HG02588 (cell line): Measurements from ENCODE around the gene GFOD2.
A peak's percentile ranks its signal among the peaks of the same experiment; 100 is the strongest.

Source experiments
- ATAC-seq: cut with Tn5 transposase; IDR thresholded peaks from one replicate; pipeline ENCODE4 v1.9.1; 2021; ENCODE audit warnings: mild to moderate bottlenecking, moderate library complexity; ENCODE audit not compliant: unreplicated experiment

The GFOD2 gene

DNA sequence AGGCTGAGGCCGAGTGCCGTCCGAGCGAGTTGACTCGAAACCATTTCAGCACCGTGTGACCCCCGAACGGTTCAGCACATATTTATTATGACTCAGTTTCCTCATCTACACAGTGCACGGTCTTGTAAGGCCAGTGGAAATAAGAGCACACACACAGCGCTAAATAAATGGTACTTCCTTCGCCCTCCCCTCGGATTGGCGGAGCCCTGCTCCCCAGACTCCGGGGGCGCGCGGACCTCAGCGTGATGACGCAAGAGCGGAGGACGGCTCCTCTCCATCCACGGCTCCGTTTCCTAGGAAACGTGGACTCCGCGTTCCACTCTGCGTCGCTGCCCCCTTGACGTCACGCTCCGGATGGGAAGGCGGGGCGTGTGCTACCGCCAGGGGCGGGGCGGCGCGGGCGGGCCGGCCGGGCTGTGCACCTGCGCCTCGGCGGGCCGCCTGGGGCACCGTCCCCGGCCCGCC is 58.5 kb downstream of the GFOD2 start, which contains the start of gene PARD6A:
TSS of gene PARD6A (plus strand) at position 397 of the 465 bp plus-strand sequence. CDS start 79 bp downstream, outside the sequence.
- ATAC-seq, result peak; percentile 72

DNA sequence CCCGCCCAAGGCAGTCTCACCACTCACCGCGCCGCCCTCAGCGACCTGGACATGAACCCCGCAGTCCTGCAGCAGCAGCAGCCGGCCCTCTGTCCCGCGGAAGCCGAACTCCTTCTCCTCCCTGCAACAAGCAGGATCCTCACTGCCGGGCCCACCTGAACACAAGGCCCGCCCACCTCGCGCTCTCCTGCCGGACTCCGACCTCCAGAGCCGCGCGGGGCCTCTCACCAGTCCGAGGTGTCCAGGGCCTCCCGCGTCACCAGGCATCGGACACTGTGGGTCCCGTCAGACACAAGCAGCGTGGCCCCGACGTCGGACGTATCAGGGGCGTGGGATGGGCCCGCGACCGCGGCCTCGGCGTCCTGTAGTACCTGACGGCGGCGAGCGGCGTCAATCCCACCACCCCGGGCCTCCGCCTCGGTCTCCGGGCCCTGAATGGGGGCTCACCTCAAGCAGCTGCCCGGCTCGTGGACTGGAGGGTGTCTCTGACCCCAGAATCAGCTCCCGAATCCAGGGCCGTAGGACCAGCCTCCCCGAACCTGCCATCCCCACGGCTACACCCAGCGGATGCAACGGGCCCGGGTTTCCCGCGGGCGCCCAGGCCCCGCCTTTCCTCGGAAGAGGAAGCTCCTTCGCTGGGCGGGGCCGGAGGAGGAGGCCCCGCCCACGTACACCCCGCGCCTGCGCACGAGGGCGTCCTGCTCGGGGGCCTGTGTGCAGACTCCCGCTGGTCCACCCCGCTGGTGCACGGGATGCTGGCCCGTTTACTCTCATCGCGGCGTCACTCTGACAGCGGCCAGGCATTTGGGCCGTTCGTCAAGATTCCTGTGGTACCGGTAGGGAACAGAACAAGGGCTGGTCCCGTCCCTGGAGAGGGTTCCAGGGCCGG is 59.2 kb downstream of the GFOD2 start, which contains the start of gene ACD:
TSS of gene ACD (minus strand) at position 586 of the 889 bp plus-strand sequence. CDS start at position 546, 40 bp downstream.
- ATAC-seq, result peak; percentile 41

DNA sequence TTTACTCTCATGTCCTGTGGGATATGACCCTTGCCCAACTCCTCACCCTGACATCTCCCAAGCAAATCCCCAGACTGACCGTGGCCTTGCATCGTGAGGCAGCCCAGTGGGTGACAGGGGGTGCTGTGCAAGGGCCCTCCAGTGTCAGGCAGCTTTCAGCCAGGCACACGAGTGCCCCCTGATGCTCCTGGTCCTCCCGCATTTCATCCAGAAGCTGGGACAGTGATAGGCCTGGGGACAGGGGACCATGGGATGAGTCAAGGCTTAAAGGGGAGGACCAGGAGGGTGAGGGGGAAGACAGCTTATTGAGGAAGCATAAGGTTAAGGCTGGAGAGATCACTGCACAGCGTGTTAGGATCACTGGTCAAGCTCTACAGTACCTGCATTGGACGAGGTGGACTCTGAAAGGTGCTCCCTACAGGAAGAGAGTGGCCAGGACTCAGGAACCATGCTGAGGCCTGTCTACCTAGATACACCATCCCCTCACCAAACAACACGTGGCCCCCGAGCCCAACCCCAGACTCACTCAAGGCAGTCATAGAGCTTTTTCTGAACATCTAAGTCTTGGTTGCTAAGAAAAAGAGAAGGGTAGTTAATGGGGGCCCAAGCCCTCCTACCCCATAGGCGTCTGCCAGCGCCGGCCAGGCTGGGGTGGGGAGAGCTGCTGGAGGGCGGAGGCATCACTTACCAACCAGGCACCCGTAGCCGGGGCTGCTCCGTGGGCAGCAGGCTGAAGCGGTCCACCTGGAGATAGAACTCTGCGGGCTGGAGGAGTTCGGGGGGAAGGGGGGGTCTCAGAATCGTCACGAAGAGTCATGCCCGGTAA is 60.1 kb downstream of the GFOD2 start:
- ATAC-seq, result no peak

DNA sequence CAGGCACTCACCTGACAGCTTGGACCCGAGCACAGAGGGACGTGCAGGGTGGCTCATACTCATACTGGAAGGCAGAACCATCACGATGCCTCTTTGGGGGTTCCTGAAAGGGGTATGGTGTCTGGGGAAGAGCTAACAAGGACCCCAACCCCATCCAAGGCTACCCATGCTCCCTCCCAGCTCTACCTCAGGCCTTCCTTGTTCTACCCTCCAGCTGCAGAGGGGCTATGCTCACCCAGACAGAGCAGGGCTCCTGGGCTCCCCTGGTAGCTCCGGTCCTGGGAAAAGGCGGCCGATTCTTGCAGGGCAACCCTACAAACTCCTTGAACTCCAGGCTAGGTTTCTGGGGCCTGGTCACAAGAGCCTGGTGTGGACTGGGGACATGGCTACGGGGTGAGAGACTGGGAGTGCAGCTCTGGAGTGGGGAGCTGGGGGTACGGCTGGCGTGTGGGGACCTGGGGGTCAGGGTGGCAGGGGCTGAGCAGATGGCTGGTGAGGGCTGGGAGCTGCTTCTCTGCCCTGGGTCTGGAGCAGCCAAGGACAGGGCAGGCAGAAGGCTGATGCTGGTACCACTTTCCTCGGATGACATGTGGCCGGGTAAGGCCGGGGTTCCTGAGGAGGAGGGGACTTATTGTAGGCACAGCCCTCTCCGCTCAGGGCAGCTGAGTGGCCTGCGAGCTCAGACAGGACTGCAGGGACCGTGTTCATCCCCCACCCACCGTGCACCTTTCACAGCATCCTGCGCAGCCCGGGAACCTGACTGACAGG is 61.2 kb downstream of the GFOD2 start:
- ATAC-seq, result no peak

DNA sequence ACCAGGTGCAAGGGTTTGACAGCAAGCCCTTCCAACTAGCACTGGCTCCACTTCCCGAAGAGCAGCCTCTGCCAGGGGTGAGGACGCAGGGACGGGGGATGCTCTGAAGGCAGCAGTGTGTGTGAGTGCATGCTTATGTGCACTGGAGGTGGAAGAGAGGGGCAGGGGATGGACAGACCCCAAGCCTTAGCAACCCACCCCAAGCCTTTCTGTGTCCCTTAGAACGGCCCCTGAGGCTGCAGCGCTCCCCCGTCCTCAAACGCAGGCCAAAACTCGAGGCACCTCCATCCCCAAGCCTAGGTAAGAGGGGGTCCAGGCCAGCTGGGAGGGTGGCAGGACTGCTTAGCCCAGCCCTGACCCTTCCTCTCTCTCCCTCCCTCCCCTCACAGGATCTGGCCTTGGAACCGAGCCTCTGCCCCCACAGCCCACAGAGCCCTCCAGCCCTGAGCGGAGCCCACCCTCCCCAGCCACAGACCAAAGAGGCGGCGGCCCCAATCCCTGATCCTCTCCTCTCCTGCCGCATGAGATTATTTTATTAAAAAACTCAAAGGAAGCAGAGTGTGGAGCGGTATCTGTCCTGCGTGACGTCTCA is 62.0 kb downstream of the GFOD2 start:
- no peak for ATAC-seq

DNA sequence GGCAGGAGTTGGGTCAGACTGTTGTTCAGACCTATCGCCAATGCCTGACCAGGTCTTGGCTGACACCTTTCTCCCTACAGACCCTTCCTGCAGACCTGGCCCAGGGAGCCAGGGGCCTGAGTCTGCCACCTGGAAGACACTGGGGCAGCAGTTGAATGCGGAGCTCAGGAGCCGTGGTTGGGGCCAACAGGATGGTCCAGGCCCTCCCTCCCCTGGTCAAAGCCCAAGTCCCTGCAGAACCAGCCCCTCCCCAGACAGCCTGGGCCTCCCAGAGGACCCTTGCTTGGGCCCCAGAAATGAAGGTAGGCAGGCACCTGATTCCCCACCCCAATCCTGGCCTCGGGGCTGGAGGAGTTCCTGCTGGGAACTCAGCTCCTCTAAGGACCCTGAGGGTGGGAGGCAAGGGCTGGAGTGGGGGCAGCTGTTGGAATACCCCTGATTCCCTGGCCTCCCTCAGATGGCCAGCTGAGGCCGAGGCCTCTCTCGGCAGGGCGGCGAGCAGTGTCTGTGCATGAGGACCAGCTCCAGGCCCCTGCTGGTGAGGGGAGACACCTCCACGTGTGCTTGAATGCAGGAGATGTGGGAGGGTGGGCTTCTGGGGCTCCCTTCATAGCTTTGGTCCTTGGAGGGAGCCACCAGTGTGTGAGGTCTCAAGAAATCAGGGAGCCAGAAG is 62.6 kb downstream of the GFOD2 start:
- ATAC-seq, result no peak

DNA sequence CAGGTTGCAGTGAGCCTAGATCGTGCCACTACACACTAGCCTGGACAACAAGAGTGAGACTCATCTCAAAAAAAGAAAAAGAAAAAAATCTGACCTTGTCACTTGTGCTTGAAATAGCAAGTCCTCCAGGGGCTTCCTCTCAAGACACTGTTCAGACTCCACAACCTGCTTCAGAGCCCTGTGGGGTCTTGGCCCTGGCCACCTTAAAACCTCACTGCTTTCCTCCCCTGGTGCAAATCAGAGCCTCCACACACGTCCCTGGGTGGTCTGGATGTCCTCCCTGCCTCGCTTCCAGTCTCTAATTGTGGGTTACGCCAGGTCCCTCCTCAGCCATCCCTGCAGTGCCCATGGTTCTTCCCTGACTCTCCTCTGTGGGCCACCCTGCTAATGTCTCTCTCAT is 63.8 kb downstream of the GFOD2 start:
- no peak for ATAC-seq

DNA sequence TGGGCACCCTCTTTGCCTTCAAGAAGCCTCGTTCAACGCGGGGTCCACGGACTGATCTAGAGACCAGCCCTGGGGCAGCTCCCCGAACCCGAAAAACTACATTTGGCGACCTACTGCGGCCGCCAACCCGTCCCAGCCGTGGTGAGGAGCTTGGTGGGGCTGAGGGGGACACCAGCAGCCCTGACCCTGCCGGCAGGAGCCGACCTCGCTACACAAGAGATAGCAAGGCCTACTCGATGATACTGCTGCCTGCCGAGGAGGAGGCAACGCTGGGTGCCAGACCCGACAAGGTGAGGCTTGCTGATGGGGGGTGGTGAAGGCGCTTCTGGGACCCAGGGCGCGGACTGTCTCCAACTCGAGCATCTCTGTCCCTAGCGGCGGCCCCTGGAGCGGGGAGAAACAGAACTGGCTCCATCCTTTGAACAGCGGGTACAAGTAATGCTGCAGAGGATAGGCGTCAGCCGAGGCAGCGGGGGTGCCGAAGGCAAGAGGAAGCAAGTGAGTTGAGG is 64.7 kb downstream of the GFOD2 start:
- no peak for ATAC-seq

DNA sequence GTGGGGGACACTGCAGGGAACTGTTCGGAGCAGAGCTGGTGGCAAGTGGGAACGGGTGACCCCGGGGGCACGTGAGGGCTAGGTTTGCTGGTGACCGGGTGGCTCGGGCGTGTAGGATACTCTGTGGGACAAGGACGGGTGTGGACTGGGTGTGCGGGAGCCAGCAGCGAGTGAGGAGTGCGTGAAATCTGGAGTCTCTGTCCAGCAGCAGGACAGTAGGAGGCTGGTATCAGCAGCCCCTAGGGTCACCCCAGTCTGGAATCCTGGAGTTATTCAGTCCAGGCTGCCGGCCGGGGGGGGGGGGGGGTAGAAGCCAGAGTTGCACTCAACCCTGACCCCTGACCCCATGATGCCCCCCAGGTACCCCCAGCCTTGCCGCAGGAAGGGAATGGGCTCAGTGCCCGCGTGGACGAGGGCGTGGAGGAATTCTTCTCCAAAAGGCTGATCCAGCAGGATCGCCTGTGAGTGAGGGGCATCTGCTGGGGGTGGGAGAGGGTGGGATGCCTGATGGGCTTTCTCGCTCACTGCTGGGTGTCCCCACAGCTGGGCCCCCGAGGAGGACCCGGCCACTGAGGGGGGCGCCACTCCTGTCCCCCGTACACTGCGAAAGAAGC is 65.2 kb downstream of the GFOD2 start:
- ATAC-seq, result no peak

DNA sequence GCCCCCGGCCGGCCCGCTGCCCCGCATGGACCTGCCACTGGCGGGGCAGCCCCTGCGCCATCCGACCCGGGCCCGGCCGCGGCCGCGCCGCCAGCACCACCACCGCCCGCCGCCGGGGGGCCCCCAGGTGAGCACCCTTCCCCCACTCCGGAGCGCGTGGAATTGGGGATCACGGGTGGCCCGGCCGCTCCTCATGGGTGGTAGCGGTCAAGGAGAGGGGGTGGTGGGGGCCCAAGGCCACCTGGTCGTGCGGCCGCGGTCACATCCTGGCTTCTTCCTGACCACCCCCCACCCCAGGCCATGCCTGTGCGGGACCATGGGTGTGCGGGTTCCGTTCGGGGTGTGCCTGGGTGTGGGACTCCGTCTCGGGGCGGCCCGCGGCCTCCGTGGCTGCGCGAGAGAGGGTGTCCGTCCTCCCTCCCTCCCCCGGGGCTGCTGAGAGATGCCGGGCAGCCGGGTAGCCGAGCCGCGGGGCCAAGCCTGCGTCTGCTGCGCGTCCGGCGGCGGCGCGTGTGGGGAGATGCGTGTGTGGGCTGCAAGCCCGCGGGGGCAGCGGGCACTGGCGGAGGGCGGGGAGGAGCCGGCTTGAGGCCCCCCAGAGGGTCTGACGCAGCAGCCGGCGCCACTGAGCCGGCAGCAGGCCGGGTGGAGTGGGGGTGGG is 65.9 kb downstream of the GFOD2 start:
- ATAC-seq, result no peak

DNA sequence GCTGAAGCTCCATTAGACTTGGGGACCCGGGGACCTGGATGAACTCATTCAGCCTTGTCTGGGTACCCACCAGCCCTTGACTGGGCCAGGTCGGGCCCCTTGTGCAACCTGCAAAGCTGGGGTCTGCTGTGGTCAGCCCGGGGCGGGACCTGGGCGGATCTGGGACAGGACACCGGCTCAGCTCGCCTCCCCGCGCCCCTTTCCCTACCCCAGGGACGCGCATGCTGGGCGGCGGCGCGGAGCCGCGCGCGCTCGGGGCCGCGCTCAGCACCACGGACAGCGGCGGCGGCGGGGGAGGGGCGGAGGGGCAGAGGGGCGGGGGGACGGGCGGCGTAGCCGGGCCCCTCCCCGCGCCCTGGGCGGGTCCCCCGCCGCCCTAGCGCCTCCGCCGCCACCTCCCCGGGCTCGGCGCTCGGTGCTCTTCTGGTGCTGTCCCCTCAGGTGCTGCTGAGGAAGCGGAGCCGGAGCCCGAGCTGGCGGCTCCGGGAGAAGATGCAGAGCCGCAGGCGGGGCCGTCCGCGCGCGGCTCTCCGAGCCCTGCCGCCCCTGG is 66.5 kb downstream of the GFOD2 start:
- ATAC-seq, result no peak

DNA sequence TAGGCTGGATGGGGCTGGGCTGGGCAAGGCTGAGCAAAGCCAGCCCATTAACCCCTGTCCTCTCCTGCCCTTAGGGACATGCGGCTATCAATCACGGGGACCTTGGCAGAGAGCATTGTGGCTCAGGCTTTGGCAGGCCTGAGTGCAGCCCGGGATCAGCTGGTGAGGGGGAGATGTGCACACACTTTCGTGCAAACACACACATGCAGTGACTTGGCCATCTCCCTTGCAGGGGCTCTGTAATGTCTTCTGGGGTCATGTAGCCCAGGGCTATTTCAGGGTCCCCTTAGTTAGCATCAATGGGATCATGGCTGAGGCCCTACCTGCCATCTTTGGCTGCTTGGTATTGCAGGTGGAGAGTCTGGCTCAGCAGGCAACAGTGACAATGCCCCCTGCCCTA is 67.3 kb downstream of the GFOD2 start:
- ATAC-seq, result no peak

DNA sequence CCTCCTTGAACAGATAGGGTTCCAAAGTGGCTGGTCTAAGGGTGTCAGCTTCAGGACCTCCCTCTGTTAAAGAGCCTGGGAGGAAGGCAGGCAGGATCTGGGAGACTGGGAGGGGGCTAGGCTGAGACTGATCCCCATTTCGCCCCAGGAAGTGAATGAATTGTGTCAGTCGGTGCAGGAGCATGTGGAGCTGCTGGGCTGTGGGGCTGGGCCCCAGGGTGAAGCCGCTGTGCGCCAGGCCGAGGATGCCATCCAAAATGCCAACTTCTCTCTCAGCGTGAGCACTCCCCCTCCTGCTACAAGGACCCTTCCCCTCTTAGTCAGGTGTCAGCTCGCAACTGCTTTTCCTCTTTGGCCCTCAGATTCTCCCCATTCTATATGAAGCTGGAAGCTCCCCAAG is 68.1 kb downstream of the GFOD2 start:
- no peak for ATAC-seq

DNA sequence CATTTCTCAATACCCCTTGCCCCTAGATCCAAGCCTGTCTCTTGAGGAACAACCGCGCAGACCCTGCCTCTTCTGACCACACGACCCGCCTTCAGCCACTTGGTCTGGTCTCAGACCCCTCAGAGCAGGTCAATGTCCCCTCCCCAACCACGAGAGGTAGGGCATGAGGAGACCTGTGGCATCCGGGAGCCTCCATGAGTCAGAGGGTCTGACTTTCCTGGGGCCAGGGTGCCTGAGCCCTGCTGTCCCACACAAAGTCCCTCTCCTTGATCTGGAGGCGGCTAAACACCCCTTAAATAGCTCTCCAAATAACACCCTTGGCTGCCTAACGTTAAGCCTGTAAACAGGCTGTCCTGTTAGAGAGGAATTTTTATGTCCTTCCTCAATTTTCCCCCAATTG is 69.1 kb downstream of the GFOD2 start:
- no peak for ATAC-seq

DNA sequence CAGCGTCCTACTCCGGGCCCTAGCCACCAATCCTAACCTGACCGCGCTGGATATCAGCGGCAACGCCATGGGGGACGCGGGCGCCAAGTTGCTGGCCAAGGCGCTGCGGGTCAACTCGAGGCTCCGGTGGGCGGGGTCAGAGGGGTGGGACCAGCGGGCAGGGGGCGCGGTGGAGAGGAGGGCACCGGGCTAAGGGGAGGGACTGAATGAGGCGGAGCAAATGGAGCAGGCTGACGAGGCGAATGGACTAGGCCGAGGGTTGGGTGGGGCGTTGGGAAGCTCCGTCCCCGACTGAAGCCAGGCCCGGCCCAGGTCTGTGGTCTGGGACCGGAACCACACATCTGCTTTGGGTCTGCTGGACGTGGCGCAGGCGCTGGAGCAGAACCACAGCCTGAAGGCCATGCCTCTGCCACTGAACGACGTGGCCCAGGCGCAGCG is 69.6 kb downstream of the GFOD2 start:
- ATAC-seq, result no peak

DNA sequence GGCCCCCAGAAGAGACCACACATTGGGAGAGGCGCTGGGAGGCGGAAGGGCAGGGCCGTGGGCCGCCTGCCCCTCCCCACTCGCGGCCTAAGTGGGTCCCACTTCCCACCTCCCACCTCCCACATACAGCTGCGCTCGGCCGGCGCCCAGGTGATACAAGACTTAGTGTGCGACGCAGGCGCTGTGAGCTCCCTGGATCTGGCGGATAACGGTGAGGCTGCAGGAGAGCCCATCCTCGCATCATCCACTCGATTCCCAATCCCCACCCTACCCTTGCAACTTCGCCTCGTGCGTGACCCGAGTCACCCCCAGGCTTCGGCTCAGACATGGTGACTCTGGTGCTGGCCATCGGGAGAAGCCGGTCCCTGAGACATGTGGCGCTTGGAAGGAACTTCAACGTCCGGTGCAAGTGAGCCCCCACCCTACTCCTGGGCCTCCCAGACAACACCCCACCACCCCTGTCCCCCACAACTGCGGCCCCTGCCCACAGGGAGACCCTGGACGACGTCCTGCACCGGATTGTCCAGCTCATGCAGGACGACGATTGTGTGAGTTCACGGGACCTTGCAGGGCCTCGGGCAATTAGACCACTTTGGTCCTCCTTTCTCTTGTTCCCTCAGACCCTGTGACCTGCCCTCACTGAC is 70.2 kb downstream of the GFOD2 start:
- ATAC-seq, result no peak

DNA sequence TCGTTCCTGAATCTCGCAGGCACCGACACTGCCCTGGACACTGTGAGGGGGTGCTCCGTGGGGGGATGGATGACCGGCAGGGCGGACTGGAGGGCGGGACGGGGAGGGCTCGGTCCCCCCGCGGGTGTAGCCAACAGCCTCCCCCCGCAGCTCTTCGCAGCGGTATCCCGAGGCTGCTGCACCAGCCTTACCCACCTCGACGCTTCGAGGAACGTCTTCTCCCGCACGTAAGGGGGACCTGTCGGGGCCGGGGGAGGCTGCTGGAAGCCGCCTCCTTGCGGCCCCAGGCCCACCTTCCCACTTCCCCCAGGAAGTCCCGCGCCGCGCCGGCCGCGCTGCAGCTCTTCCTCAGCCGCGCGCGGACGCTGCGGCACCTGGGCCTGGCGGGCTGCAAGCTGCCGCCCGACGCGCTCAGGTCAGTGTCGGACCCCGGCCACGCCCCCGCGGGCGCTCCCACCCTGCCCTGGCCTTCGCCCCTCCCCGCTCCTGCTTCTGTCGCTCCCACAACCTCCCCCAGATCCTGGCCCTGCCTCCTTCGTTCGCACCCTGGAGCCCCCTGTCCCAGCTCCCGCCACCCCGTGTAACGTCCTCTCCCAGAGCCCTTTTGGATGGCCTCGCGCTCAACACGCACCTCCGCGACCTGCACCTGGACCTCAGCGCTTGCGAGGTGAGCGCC is 70.9 kb downstream of the GFOD2 start:
- no peak for ATAC-seq
